Omental fat pad (tissue), 4 donors: ENCODE data around the gene COMTD1. TPM values are rescaled to one million over a fixed set of nuclear protein-coding genes. Genes with fewer than 3 reads are reported as not detected.

Experiments
- ATAC-seq: fragments of 150-250 bp; one replicate; pipeline ENCODE4 v1.9.1; 2016; ENCODE audit warnings: mild to moderate bottlenecking, moderate library complexity; ENCODE audit not compliant: low FRiP score
- DNase-seq: peaks from one replicate; pipeline ENCODE4 v3.0.0-alpha.2; 2019; ENCODE audit warnings: low spot score
- CTCF ChIP-seq, 3 donors: fragments of 450-650 bp; IDR thresholded peaks; one replicate each; pipeline ENCODE4 v1.5.1; 2016 to 2017; ENCODE audit warnings: antibody characterized with exemption in 3 of 3, mild to moderate bottlenecking in 3 of 3, moderate library complexity in 2 of 3
- total RNA-seq, 4 donors: library from RNA; depleted of rRNA; stranded (reverse); fragments of >200 nt; gene quantifications; one replicate each; pipeline ENCODE4 v1.1.0, GENCODE V29; 2016

Gene COMTD1
- total RNA-seq, 4 donors from 2014 or later: 16.1 to 30.6 (median 24.3) TPM

GRCh38 chr10:75231672-75232581 is 3.8 kb downstream of the COMTD1 start:
- no peak for DNase-seq
- ATAC-seq: no peak
- TF ChIP-seq CTCF (IDR thresholded peaks at IDR 0.05): no peak

- ATAC-seq (no peak), DNase-seq (peak; percentile 96)
- TF ChIP-seq CTCF (IDR thresholded peaks at IDR 0.05): peak in 2 of 3 donors; percentile 27 to 69
Observed at GRCh38 chr10:75230600-75231038, 5.1 kb downstream of the COMTD1 start.

- no peak for ATAC-seq
- no peak for TF ChIP-seq CTCF (IDR thresholded peaks at IDR 0.05)
- DNase-seq: no peak
Observed at GRCh38 chr10:75229971-75230370, 5.8 kb downstream of the COMTD1 start.

DNA sequence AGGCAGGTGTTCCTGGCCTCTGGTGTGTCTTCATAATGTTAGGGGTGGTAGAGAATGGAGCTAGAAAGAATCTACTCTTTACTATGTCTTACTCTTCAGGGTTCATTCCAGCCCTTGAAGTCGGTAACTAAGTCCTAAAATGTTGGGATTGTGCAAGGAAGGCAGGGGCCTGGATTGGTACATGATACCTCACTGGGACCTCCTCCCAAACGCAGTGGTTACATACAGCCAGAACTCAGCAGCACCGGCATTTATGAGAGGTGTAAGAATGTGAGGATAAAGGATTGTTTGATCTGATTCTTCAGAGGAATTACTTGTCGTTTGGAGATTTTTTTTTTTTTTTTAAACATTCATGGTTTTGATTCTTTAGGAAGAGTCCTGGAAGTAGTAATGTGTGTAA is 6.9 kb downstream of the COMTD1 start:
- no peak for ATAC-seq
- no peak for TF ChIP-seq CTCF (IDR thresholded peaks at IDR 0.05)
- no peak for DNase-seq

DNA sequence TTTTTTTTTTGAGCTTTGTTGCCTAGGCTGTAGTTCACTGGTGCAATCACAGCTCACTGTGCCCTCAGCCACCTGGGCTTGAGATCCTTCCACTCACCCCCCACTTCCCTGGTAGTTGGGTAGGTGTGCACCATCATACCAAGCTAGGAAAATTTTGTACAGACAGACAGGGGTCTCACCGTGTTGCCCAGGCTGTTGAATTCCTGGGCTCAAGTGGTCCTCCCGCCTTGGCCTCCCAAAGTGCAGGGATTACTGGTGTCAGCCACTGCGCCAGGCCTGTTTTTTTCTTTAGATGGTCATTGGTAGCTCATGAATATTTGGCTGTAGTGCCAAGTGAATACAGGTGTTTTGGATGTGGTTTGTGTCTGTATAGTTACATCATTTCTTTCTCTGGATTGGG is 7.5 kb downstream of the COMTD1 start:
- TF ChIP-seq CTCF (IDR thresholded peaks at IDR 0.05): no peak
- ATAC-seq (no peak), DNase-seq (no peak)

- DNase-seq (no peak), ATAC-seq (no peak)
- TF ChIP-seq CTCF (IDR thresholded peaks at IDR 0.05): no peak
Observed at GRCh38 chr10:75226656-75227055, 9.1 kb downstream of the COMTD1 start.

DNA sequence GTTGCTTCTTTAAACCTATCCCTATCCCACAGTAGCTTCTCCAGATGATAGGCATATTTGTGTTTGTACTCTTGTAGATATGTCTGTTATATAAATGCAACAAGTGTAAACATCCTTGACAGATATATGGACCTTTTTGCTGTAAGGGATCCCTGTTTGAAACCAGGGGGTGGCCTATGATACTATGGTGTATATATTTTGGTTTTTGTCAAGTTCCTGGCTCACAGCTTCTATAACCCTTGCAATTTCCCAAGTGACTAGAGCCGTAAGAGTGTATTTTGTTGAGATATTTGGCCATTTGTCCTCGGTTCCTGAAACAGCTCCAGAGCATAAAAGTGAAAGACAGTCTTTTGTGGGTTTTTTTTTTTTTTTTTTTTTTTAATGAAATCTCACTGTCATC is 9.7 kb downstream of the COMTD1 start:
- no peak for ATAC-seq
- no peak for TF ChIP-seq CTCF (IDR thresholded peaks at IDR 0.05)
- no peak for DNase-seq
